Hepatocyte (in vitro differentiated cells): ENCODE results near the gene C4orf54.

ENCODE experiments used
- EZH2 ChIP-seq: fragments of 200-600 bp; sonication (generic); IDR thresholded peaks from 2 replicates; pipeline ENCODE4 v1.6.1; 2016; ENCODE audit warnings: antibody characterized with exemption, mild to moderate bottlenecking, borderline replicate concordance
- EZH2phosphoT487 ChIP-seq: fragments of 200-600 bp; sonication (generic); IDR thresholded peaks from one replicate; pipeline ENCODE4 v1.6.1; 2018; ENCODE audit warnings: antibody characterized with exemption, mild to moderate bottlenecking, low read depth, moderate library complexity; ENCODE audit not compliant: unreplicated experiment, severe bottlenecking
- TF ChIP-seq, protein P1 (sequence below): fragments of 200-600 bp; sonication (generic); IDR thresholded peaks from 2 replicates; pipeline ENCODE4 v1.5.1; 2016; ENCODE audit warnings: antibody characterized with exemption, mild to moderate bottlenecking; ENCODE audit not compliant: poor library complexity

DNA sequence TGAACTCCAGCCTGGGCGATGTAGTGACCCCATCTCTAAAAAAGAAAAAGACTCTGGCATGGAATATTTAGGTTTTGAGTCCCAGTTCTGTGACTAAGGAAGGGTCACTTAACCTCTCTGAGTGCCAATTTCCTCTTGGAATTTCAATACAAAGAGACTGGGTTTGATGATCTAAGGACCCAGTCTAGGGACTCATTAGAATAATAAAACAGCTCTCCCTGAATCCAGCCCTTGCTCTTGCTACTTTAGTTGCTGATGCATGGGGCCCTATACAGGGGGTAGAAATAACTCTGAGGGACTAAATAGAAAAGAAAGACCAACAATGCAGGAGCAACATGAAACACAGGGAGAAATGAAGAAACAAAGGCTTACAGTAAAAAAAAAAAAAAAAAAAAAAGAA is 12.6 kb downstream of the C4orf54 start:
- TF ChIP-seq, protein P1, sequence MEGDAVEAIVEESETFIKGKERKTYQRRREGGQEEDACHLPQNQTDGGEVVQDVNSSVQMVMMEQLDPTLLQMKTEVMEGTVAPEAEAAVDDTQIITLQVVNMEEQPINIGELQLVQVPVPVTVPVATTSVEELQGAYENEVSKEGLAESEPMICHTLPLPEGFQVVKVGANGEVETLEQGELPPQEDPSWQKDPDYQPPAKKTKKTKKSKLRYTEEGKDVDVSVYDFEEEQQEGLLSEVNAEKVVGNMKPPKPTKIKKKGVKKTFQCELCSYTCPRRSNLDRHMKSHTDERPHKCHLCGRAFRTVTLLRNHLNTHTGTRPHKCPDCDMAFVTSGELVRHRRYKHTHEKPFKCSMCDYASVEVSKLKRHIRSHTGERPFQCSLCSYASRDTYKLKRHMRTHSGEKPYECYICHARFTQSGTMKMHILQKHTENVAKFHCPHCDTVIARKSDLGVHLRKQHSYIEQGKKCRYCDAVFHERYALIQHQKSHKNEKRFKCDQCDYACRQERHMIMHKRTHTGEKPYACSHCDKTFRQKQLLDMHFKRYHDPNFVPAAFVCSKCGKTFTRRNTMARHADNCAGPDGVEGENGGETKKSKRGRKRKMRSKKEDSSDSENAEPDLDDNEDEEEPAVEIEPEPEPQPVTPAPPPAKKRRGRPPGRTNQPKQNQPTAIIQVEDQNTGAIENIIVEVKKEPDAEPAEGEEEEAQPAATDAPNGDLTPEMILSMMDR: no peak
- no peak for TF ChIP-seq EZH2
- TF ChIP-seq EZH2phosphoT487: no peak
